K562 (cell line): ENCODE data around the gene ZNF711. TPM values are rescaled to one million over a fixed set of nuclear protein-coding genes. Genes with fewer than 3 reads are reported as not detected.

Experiments
- CBX2 ChIP-seq: fragments of 200-600 bp; sonication (generic); IDR thresholded peaks from one replicate; pipeline ENCODE4 v1.6.1; 2012; ENCODE audit warnings: mild to moderate bottlenecking, low read length, inconsistent platforms; ENCODE audit not compliant: insufficient read depth, poor library complexity, severe bottlenecking
- CEBPZ ChIP-seq: fragments of 150-350 bp; IDR thresholded peaks from 2 replicates; pipeline ENCODE4 v1.6.1; 2014; ENCODE audit warnings: low read depth, mild to moderate bottlenecking, low read length, borderline replicate concordance
- ESRRA ChIP-seq: fragments of 450-650 bp; IDR thresholded peaks from 2 replicates; pipeline ENCODE4 v1.6.1; 2014; ENCODE audit warnings: low read depth, mild to moderate bottlenecking, moderate library complexity, borderline replicate concordance
- FOXM1 ChIP-seq, 2 experiments: fragments of 450-650 bp in 1 of 2; sonication (generic) in 1 of 2; formaldehyde crosslinking in 1 of 2; IDR thresholded peaks; 2 replicates each; pipeline versions ENCODE4 v1.6.1 to v1.9.0; 2017 to 2022; ENCODE audit warnings: low read depth in 2 of 2, mild to moderate bottlenecking in 2 of 2, missing genetic modification reagents in 1 of 2, moderate library complexity in 1 of 2
- GABPB1 ChIP-seq: sonication (generic); formaldehyde crosslinking; IDR thresholded peaks from 2 replicates; pipeline ENCODE4 v1.8.0; 2022; ENCODE audit warnings: mild to moderate bottlenecking, missing genetic modification reagents
- GTF2E2 ChIP-seq: fragments of 200-800 bp; sonication (Bioruptor generic); IDR thresholded peaks from 2 replicates; pipeline ENCODE4 v1.6.1; 2016; ENCODE audit warnings: missing genetic modification characterization, missing compliant biosample characterization
- HDAC6 ChIP-seq: IDR thresholded peaks from 2 replicates; pipeline ENCODE4 v1.6.1; 2012; ENCODE audit warnings: low read depth, mild to moderate bottlenecking, control low read depth, inconsistent platforms, low read length, moderate library complexity
- HNRNPUL1 ChIP-seq: fragments of 200-400 bp; formaldehyde crosslinking; IDR thresholded peaks from 2 replicates; pipeline ENCODE4 v1.6.1; 2017; ENCODE audit warnings: low read length
- KHSRP ChIP-seq: fragments of 450-650 bp; IDR thresholded peaks from 2 replicates; pipeline ENCODE4 v1.6.1; 2017
- KLF6 ChIP-seq: fragments of 250-450 bp; sonication (Bioruptor Pico); IDR thresholded peaks from 2 replicates; pipeline ENCODE4 v1.4.0; 2020; ENCODE audit warnings: mild to moderate bottlenecking, moderate library complexity, borderline replicate concordance
- MCM5 ChIP-seq: fragments of 450-650 bp; IDR thresholded peaks from 2 replicates; pipeline ENCODE4 v1.6.1; 2016; ENCODE audit warnings: low read depth
- NCOA6 ChIP-seq: fragments of 450-650 bp; IDR thresholded peaks from 2 replicates; pipeline ENCODE4 v1.6.1; 2017; ENCODE audit warnings: mild to moderate bottlenecking
- NFIC ChIP-seq: fragments of 450-650 bp; IDR thresholded peaks from 2 replicates; pipeline ENCODE4 v1.6.1; 2017; ENCODE audit warnings: mild to moderate bottlenecking, inconsistent platforms
- POLR2G ChIP-seq: fragments of 200-400 bp; formaldehyde crosslinking; IDR thresholded peaks from 2 replicates; pipeline ENCODE4 v1.6.1; 2017; ENCODE audit warnings: low read depth, mild to moderate bottlenecking, antibody characterized with exemption, low read length, moderate library complexity
- SAFB ChIP-seq: fragments of 200-400 bp; formaldehyde crosslinking; IDR thresholded peaks from 2 replicates; pipeline ENCODE4 v1.6.1; 2017; ENCODE audit warnings: low read depth, low read length, borderline replicate concordance
- SMAD4 ChIP-seq: fragments of 250-450 bp; sonication (Bioruptor Pico); conservative IDR thresholded peaks from 2 replicates; pipeline ENCODE4 v1.8.0; 2021; ENCODE audit warnings: inconsistent platforms, mild to moderate bottlenecking, moderate library complexity
- THRB ChIP-seq: fragments of 450-650 bp; formaldehyde crosslinking; conservative IDR thresholded peaks from 2 replicates; pipeline ENCODE4 v1.4.0; 2022; ENCODE audit warnings: mild to moderate bottlenecking, missing genetic modification characterization
- TRIM25 ChIP-seq: fragments of 450-650 bp; IDR thresholded peaks from 2 replicates; pipeline ENCODE4 v1.7.0; 2016; ENCODE audit warnings: borderline replicate concordance
- ZBTB43 ChIP-seq: sonication (generic); formaldehyde crosslinking; IDR thresholded peaks from 2 replicates; pipeline ENCODE4 v1.8.0; 2023; ENCODE audit warnings: mild to moderate bottlenecking, missing genetic modification reagents
- polyA plus RNA-seq, 8 experiments: library from polyadenylated mRNA; depleted of rRNA in 4 of 8; stranded (reverse) in 5 of 8; unstranded in 3 of 8; fragments of >200 nt; fragmentation: Nextera tagmentation in 2 of 8; fragmentation: Illumina TruSeq in 1 of 8; extraction: Ambion mirVana in 2 of 8; extraction: Trizol in 1 of 8; gene quantifications; 2 replicates each; pipeline versions ENCODE4 v1.2.1 to v1.2.3, GENCODE V29; 2011 to 2014; ENCODE audit warnings: inconsistent platforms in 1 of 8, missing spikeins in 1 of 8
- total RNA-seq, 7 experiments: library from RNA; depleted of rRNA in 6 of 7; stranded (reverse); fragments of >200 nt in 6 of 7; fragmentation: Illumina TruSeq in 2 of 7; extraction: Trizol in 2 of 7; gene quantifications; 2 replicates each; pipeline versions ENCODE4 v1.2.1 to v1.2.3, GENCODE V29; 2011 to 2021; ENCODE audit warnings: low replicate concordance in 1 of 7

Gene ZNF711
- total and polyA plus RNA-seq, 9 of the 15 experiments (the other 6 are each of a cell fraction or from before 2014, with no cell fraction given): 1.9 to 6.7 (median 5.2) TPM

GRCh38 chrX:85243761-85244449, at the start of gene ZNF711, which contains the start of gene SATL1 (continued):
- TF ChIP-seq THRB (CRISPR knock-in tag) (no peak), HDAC6 (no peak), KLF6 (CRISPR knock-in tag) (no peak), SAFB (no peak), NCOA6 (peak; percentile 70), SMAD4 (CRISPR knock-in tag) (no peak), TRIM25 (no peak), ESRRA (no peak), GTF2E2 (tag) (no peak), CEBPZ (no peak), FOXM1 (IDR thresholded peaks at IDR 0.05; ENCODE audit: low read depth) (no peak), FOXM1 (CRISPR knock-in tag; IDR thresholded peaks at IDR 0.05; ENCODE audit: low read depth) (no peak), KHSRP (no peak), POLR2G (peak; percentile 81), NFIC (peak; percentile 15; the same call in 1 of the 2 replicates), GABPB1 (CRISPR knock-in tag) (no peak), MCM5 (no peak), CBX2 (no peak), HNRNPUL1 (no peak), ZBTB43 (no peak)
